ENCODE results near the gene STAC.
A peak's percentile ranks its signal among the peaks of the same experiment; 100 is the strongest.

The STAC gene

GRCh38 chr3:36408146-36408545 lies 27.8 kb downstream of the STAC start:
- TF ChIP-seq CTCF (IDR thresholded peaks at IDR 0.05; ENCODE audit: low read length, missing control alignments): peak; percentile 4
- no peak overlapping the region for H3K4me3 ChIP-seq (replicated peaks; ENCODE audit: low read depth, low read length)
- DNase-seq (ENCODE audit: low read depth): no peak

- no peak overlapping the region for H3K4me3 ChIP-seq (replicated peaks; ENCODE audit: low read depth, low read length)
- DNase-seq (ENCODE audit: low read depth): no peak
- no peak for TF ChIP-seq CTCF (IDR thresholded peaks at IDR 0.05; ENCODE audit: low read length, missing control alignments)
Measured at GRCh38 chr3:36409862-36410261, 29.6 kb downstream of the STAC start.

GRCh38 chr3:36411587-36411986 lies 31.3 kb downstream of the STAC start:
- no peak for TF ChIP-seq CTCF (IDR thresholded peaks at IDR 0.05; ENCODE audit: low read length, missing control alignments)
- H3K4me3 ChIP-seq (replicated peaks; ENCODE audit: low read depth, low read length): no peak overlapping the region
- no peak for DNase-seq (ENCODE audit: low read depth)

GRCh38 chr3:36416599-36416998 lies 36.3 kb downstream of the STAC start:
- no peak overlapping the region for H3K4me3 ChIP-seq (replicated peaks; ENCODE audit: low read depth, low read length)
- no peak for TF ChIP-seq CTCF (IDR thresholded peaks at IDR 0.05; ENCODE audit: low read length, missing control alignments)
- DNase-seq (ENCODE audit: low read depth): no peak

- TF ChIP-seq CTCF (IDR thresholded peaks at IDR 0.05; ENCODE audit: low read length, missing control alignments): no peak
- no peak overlapping the region for H3K4me3 ChIP-seq (replicated peaks; ENCODE audit: low read depth, low read length)
- no peak for DNase-seq (ENCODE audit: low read depth)
Measured at GRCh38 chr3:36417237-36417636, 36.9 kb downstream of the STAC start.

GRCh38 chr3:36418296-36418695 lies 38.0 kb downstream of the STAC start:
- DNase-seq (ENCODE audit: low read depth): no peak
- no peak overlapping the region for H3K4me3 ChIP-seq (replicated peaks; ENCODE audit: low read depth, low read length)
- TF ChIP-seq CTCF (IDR thresholded peaks at IDR 0.05; ENCODE audit: low read length, missing control alignments): no peak

GRCh38 chr3:36428445-36428844 lies 48.1 kb downstream of the STAC start:
- TF ChIP-seq CTCF (IDR thresholded peaks at IDR 0.05; ENCODE audit: low read length, missing control alignments): no peak
- DNase-seq (ENCODE audit: low read depth): no peak

More at GRCh38 chr3:36428445-36428844, 48.1 kb downstream of the STAC start:
- H3K4me3 ChIP-seq (replicated peaks; ENCODE audit: low read depth, low read length): no peak overlapping the region
